Lung (tissue), 12 donors: Measurements from ENCODE around the gene PSMD5. TPM values are rescaled to one million over a fixed set of nuclear protein-coding genes. Genes with fewer than 3 reads are reported as not detected.

Experiments used
- ATAC-seq: fragments of 200-7000 bp; cut with Tn5 transposase; one replicate; pipeline ENCODE4 v1.9.1; 2020; ENCODE audit warnings: moderate number of reproducible peaks; ENCODE audit not compliant: insufficient read depth, low FRiP score
- DNase-seq, 3 donors: peaks; one replicate each; pipeline ENCODE4 v3.0.0-alpha.2; 2013 to 2017
- H3K27ac ChIP-seq, 2 donors: one replicate each; pipeline ENCODE4 v1.5.1; 2013; ENCODE audit warnings: mild to moderate bottlenecking in 2 of 2, moderate library complexity in 2 of 2, control low read depth in 1 of 2, inconsistent platforms in 1 of 2, low read depth in 1 of 2, low read length in 1 of 2
- H3K27me3 ChIP-seq, 3 donors: one replicate each; pipeline ENCODE4 v1.5.1; 2013; ENCODE audit warnings: low read length in 2 of 3; ENCODE audit not compliant: control insufficient read depth in 3 of 3, insufficient read depth in 3 of 3
- H3K36me3 ChIP-seq, 4 donors: one replicate each; pipeline ENCODE4 v1.5.1; 2013; ENCODE audit warnings: low read length in 4 of 4, mild to moderate bottlenecking in 1 of 4, moderate library complexity in 1 of 4; ENCODE audit not compliant: control insufficient read depth in 4 of 4, insufficient read depth in 4 of 4
- H3K4me1 ChIP-seq, 5 donors: one replicate each; pipeline ENCODE4 v1.5.1; 2013; ENCODE audit warnings: low read length in 5 of 5, mild to moderate bottlenecking in 2 of 5, moderate library complexity in 1 of 5; ENCODE audit not compliant: control insufficient read depth in 5 of 5, insufficient read depth in 5 of 5
- H3K4me3 ChIP-seq: one replicate; pipeline ENCODE4 v1.5.1; 2013; ENCODE audit warnings: mild to moderate bottlenecking, control low read depth, moderate library complexity
- H3K9ac ChIP-seq, 2 donors: one replicate each; pipeline ENCODE4 v1.5.1; 2013; ENCODE audit warnings: low read length in 2 of 2, control low read depth in 1 of 2; ENCODE audit not compliant: insufficient read depth in 1 of 2
- H3K9me3 ChIP-seq, 4 donors: one replicate each; pipeline ENCODE4 v1.5.1; 2013; ENCODE audit warnings: low read length in 3 of 4, mild to moderate bottlenecking in 1 of 4, moderate library complexity in 1 of 4; ENCODE audit not compliant: control insufficient read depth in 4 of 4, insufficient read depth in 3 of 4
- WGBS, 2 donors: extraction: QIAGEN DNeasy Blood & Tissue Kit; methylation state at CpG; one replicate each; pipeline ENCODE4 v1.1.7; 2013; 5-methylcytosine and 5-hydroxymethylcytosine counted together
- polyA plus RNA-seq, 2 donors: library from polyadenylated mRNA; stranded (reverse); fragments of 200-250 nt; gene quantifications; one replicate each; pipeline ENCODE4 v1.2.1, GENCODE V29; 2013
- total RNA-seq, 2 donors: library from RNA; depleted of rRNA in 1 of 2; stranded (reverse); fragments of >200 nt in 1 of 2; gene quantifications; one replicate each; pipeline ENCODE4 v1.2.1, GENCODE V29; 2014 to 2021
- TF ChIP-seq, protein P1 (sequence below): IDR thresholded peaks from 2 replicates; pipeline ENCODE4 v1.5.1; 2012; ENCODE audit warnings: mild to moderate bottlenecking; ENCODE audit errors: control extremely low read depth, extremely low read depth
- donor health status: control.
- donor health status: control.
- donor health status: Bipolar disorder and iron deficiency.
- donor health status: healthy.
- donor health status: DM: yes; HTN: yes; CAD: no.

Gene PSMD5
- total and polyA plus RNA-seq, 4 donors, result 14.9 to 66.0 (median 27.3) TPM

DNA sequence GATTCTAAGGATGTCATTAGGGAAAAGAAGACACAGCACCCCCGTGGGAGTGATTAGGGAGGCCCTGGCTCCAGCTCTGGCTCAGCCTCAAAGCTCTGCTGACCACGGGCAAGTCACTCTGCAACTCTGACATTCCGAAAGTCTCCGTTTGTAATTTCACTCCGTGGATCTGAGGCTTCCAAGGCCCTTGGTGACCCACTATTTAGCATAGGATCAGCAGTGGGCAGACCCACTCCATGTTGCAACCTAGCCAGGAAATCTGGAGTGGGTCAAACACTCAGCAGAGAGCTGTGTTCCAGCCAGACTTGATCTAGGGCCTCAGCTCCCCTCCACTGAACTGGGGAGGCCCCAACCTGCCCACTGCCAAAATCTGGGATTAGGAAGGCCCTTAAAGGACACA lies 22.5 kb upstream of the PSMD5 start:
- Histone ChIP-seq H3K27ac (no peak overlapping the region), H3K36me3 (peaks cover 0 to 39% (median 20%) of the 10 kb centered on the region in 4 donors), H3K9ac (no peak overlapping the region), H3K27me3 (no peaks in the 10 kb centered on the region), H3K4me1 (peaks cover 0 to 17% (median 3%) of the 10 kb centered on the region in 5 donors), H3K9me3 (no peaks in the 10 kb centered on the region), H3K4me3 (no peak overlapping the region)
- DNase-seq, result no peak
- 69 to 87% methylated on average over 5 of the region's 5 CpGs for WGBS, 2 donors
- ATAC-seq, result no peak
- TF ChIP-seq, protein P1, sequence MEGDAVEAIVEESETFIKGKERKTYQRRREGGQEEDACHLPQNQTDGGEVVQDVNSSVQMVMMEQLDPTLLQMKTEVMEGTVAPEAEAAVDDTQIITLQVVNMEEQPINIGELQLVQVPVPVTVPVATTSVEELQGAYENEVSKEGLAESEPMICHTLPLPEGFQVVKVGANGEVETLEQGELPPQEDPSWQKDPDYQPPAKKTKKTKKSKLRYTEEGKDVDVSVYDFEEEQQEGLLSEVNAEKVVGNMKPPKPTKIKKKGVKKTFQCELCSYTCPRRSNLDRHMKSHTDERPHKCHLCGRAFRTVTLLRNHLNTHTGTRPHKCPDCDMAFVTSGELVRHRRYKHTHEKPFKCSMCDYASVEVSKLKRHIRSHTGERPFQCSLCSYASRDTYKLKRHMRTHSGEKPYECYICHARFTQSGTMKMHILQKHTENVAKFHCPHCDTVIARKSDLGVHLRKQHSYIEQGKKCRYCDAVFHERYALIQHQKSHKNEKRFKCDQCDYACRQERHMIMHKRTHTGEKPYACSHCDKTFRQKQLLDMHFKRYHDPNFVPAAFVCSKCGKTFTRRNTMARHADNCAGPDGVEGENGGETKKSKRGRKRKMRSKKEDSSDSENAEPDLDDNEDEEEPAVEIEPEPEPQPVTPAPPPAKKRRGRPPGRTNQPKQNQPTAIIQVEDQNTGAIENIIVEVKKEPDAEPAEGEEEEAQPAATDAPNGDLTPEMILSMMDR, result no peak

GRCh38 chr9:120864719-120865118 lies 22.0 kb upstream of the PSMD5 start:
- H3K4me3 ChIP-seq, result no peak overlapping the region
- no peak for ATAC-seq

DNA sequence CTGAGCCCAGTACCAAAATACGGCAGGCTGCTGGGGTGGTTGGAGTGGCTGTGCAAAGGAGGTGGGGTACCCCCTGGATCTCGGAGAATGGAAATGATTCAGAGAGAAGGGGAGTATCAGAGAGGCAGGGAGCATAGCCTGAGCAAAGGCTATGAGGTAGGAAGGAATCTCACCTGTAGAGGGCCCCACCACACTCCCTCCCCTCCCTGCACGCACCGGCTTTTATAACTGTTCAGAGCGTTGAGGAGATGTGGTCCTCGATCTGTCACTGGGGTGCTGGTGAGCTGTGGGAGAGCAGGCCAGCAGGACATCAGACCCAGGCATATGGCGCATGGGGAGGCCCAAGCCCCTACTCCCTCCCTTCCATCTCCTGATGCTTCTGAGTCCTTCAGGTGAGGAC lies 21.1 kb upstream of the PSMD5 start:
- H3K27me3 ChIP-seq, result no peaks in the 10 kb centered on the region
- TF ChIP-seq, protein P1, result no peak
- H3K9ac ChIP-seq, result no peak overlapping the region
- H3K27ac ChIP-seq, result no peak overlapping the region
- peaks cover 0 to 6% (median 0%) of the 10 kb centered on the region in 5 donors for H3K4me1 ChIP-seq
- no peaks in the 10 kb centered on the region for H3K9me3 ChIP-seq
- H3K4me3 ChIP-seq, result no peak overlapping the region
- H3K36me3 ChIP-seq, result peaks cover 0 to 42% (median 28%) of the 10 kb centered on the region in 4 donors
- DNase-seq, result no peak
- no peak for ATAC-seq
- 90 to 98% methylated on average over 7 of the region's 7 CpGs for WGBS, 2 donors

More at GRCh38 chr9:120864719-120865118, 22.0 kb upstream of the PSMD5 start:
- Histone ChIP-seq H3K9me3 (no peaks in the 10 kb centered on the region), H3K27me3 (no peaks in the 10 kb centered on the region), H3K36me3 (peaks cover 0 to 42% (median 24%) of the 10 kb centered on the region in 4 donors), H3K9ac (no peak overlapping the region), H3K27ac (no peak overlapping the region), H3K4me1 (peaks cover 0 to 13% (median 3%) of the 10 kb centered on the region in 5 donors)
- TF ChIP-seq, protein P1, result no peak
- WGBS, 2 donors, result 96 to 97% methylated on average over 5 of the region's 5 CpGs
- no peak for DNase-seq

DNA sequence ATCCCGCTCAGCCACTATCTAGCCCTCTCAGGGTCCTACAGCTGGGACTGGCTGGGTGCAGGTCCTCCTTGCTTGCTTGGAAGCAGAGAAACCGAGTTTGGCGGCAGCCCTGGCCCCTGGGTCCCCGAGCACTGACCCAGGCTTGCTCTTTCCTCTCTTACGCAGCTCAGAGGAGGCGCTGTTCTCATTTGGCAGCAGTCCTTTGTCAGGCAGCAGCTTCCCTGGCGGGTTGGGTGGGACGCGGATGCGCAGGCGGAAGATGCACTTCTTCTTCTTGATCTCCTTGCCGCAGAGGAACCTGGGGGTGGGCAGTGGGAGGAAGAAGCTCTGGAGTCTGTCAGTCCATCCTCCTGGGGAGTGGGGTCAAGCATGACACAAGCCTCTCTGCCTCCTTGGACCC lies 19.7 kb upstream of the PSMD5 start:
- peaks cover 0 to 52% (median 34%) of the 10 kb centered on the region in 4 donors for H3K36me3 ChIP-seq
- TF ChIP-seq, protein P1, result no peak
- peaks cover 0 to 6% (median 0%) of the 10 kb centered on the region in 5 donors for H3K4me1 ChIP-seq
- no peaks in the 10 kb centered on the region for H3K27me3 ChIP-seq
- H3K9me3 ChIP-seq, result no peaks in the 10 kb centered on the region
- H3K4me3 ChIP-seq, result no peak overlapping the region
- ATAC-seq, result no peak
- no peak for DNase-seq
- H3K9ac ChIP-seq, result no peak overlapping the region
- 92 to 95% methylated on average over 12 of the region's 12 CpGs for WGBS, 2 donors
- H3K27ac ChIP-seq, result no peak overlapping the region
